ENCODE results near the gene GGACT.

Gene GGACT

DNA sequence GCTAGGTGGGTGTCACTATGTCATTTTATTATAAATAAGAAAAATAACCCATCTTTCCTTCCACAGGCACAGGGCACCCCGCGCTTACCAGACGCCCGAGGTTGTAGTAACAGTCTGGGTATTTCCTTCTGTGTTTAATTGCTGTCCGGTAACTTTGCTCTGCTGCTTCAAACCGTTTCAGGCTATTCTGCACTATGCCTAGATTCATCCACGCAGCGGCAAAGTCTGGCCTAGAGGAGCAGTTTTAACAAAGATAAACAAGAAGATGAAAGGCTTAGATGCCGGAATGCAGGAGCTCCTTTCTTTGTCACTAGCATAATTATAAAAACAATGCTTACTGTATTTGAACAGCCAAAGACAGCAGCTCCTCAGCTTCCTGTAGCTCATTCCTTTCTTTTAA lies 36.9 kb upstream of the GGACT start:
- TF ChIP-seq ZXDB (tag by site-specific recombination; IDR thresholded peaks at IDR 0.05): no peak
- no peak for TF ChIP-seq ZNF664 (tag by site-specific recombination; IDR thresholded peaks at IDR 0.05)
- TF ChIP-seq ZNF747 (tag by site-specific recombination; IDR thresholded peaks at IDR 0.05): no peak
- no peak for TF ChIP-seq ZNF473 (tag by site-specific recombination; IDR thresholded peaks at IDR 0.05)
- TF ChIP-seq, protein P1, sequence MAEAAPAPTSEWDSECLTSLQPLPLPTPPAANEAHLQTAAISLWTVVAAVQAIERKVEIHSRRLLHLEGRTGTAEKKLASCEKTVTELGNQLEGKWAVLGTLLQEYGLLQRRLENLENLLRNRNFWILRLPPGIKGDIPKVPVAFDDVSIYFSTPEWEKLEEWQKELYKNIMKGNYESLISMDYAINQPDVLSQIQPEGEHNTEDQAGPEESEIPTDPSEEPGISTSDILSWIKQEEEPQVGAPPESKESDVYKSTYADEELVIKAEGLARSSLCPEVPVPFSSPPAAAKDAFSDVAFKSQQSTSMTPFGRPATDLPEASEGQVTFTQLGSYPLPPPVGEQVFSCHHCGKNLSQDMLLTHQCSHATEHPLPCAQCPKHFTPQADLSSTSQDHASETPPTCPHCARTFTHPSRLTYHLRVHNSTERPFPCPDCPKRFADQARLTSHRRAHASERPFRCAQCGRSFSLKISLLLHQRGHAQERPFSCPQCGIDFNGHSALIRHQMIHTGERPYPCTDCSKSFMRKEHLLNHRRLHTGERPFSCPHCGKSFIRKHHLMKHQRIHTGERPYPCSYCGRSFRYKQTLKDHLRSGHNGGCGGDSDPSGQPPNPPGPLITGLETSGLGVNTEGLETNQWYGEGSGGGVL (tag by site-specific recombination; IDR thresholded peaks at IDR 0.05): no peak
- no peak for TF ChIP-seq ZNF654 (tag by site-specific recombination; IDR thresholded peaks at IDR 0.05; ENCODE audit: low read depth)
- no peak for TF ChIP-seq ZNF175 (tag by site-specific recombination; IDR thresholded peaks at IDR 0.05)
- no peak for TF ChIP-seq ZNF335 (tag by site-specific recombination; conservative IDR thresholded peaks at IDR 0.05)
- TF ChIP-seq, protein P2, sequence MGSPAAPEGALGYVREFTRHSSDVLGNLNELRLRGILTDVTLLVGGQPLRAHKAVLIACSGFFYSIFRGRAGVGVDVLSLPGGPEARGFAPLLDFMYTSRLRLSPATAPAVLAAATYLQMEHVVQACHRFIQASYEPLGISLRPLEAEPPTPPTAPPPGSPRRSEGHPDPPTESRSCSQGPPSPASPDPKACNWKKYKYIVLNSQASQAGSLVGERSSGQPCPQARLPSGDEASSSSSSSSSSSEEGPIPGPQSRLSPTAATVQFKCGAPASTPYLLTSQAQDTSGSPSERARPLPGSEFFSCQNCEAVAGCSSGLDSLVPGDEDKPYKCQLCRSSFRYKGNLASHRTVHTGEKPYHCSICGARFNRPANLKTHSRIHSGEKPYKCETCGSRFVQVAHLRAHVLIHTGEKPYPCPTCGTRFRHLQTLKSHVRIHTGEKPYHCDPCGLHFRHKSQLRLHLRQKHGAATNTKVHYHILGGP (tag by site-specific recombination; IDR thresholded peaks at IDR 0.05): no peak
- no peak for TF ChIP-seq ZNF529 (tag by site-specific recombination; IDR thresholded peaks at IDR 0.05; ENCODE audit: insufficient replicate concordance)
- ChIA-PET CTCF (interaction anchor here (0.6 kb wide), 1 partner anchor 20 kb away, joined by 4 read pairs; no protein-coding TSS in a partner anchor), POLR2A (no interaction called here)
- no peaks in the 10 kb centered on the region for H3K4me1 ChIP-seq (ENCODE audit: control insufficient read depth, insufficient read depth, low read length)
- no peak overlapping the region for H3K27ac ChIP-seq (ENCODE audit: extremely low read depth, low read depth, low read length)
- H3K4me3 ChIP-seq (ENCODE audit: low read depth, low read length): no peak overlapping the region
- H3K9me3 ChIP-seq (ENCODE audit: control insufficient read depth, insufficient read depth, low read depth, low read length): no peaks in the 10 kb centered on the region
- peaks cover 3 to 27% of the 10 kb centered on the region in 2 experiments; a peak in 2 of 3 replicates for H3K36me3 ChIP-seq (ENCODE audit: control insufficient read depth in 2 of 2, insufficient read depth in 1 of 2, low read length in 2 of 2)

- H3K27ac ChIP-seq (ENCODE audit: extremely low read depth, low read depth, low read length): no peak overlapping the region
- H3K4me1 ChIP-seq (ENCODE audit: control insufficient read depth, insufficient read depth, low read length): no peaks in the 10 kb centered on the region
- ChIA-PET POLR2A (no interaction called here), CTCF (interaction anchor here (1.4 kb wide), 1 partner anchor 32 kb away, joined by 4 read pairs; no protein-coding TSS in a partner anchor)
- no peaks in the 10 kb centered on the region for H3K9me3 ChIP-seq (ENCODE audit: control insufficient read depth, insufficient read depth, low read depth, low read length)
- no peak for TF ChIP-seq ZNF274 (IDR thresholded peaks at IDR 0.05; ENCODE audit: low read length)
- TF ChIP-seq ZNF274 (tag by site-specific recombination; IDR thresholded peaks at IDR 0.05; ENCODE audit: borderline replicate concordance): no peak
- TF ChIP-seq ZNF664 (tag by site-specific recombination; IDR thresholded peaks at IDR 0.05): no peak
- TF ChIP-seq, protein P3, sequence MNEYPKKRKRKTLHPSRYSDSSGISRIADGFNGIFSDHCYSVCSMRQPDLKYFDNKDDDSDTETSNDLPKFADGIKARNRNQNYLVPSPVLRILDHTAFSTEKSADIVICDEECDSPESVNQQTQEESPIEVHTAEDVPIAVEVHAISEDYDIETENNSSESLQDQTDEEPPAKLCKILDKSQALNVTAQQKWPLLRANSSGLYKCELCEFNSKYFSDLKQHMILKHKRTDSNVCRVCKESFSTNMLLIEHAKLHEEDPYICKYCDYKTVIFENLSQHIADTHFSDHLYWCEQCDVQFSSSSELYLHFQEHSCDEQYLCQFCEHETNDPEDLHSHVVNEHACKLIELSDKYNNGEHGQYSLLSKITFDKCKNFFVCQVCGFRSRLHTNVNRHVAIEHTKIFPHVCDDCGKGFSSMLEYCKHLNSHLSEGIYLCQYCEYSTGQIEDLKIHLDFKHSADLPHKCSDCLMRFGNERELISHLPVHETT (tag by site-specific recombination; IDR thresholded peaks at IDR 0.05): no peak
- TF ChIP-seq ZNF76 (tag by site-specific recombination; IDR thresholded peaks at IDR 0.05; ENCODE audit: borderline replicate concordance, low read depth): no peak
- no peak overlapping the region for H3K4me3 ChIP-seq (ENCODE audit: low read depth, low read length)
- peaks cover 0 to 7% of the 10 kb centered on the region in 2 experiments; a peak in 2 of 3 replicates for H3K36me3 ChIP-seq (ENCODE audit: control insufficient read depth in 2 of 2, insufficient read depth in 1 of 2, low read length in 2 of 2)
These were observed 32.2 kb upstream of the GGACT start for GRCh38 chr13:100620792-100621191.

GRCh38 chr13:100619940-100620339 lies 31.4 kb upstream of the GGACT start:
- H3K27ac ChIP-seq (ENCODE audit: extremely low read depth, low read depth, low read length): no peak overlapping the region
- H3K36me3 ChIP-seq (ENCODE audit: control insufficient read depth in 2 of 2, insufficient read depth in 1 of 2, low read length in 2 of 2): peaks cover 0 to 5% of the 10 kb centered on the region in 2 experiments; a peak in 2 of 3 replicates
- CTCF ChIA-PET: interaction anchor here (1.4 kb wide), 1 partner anchor 31 kb away, joined by 4 read pairs; no protein-coding TSS in a partner anchor
- TF ChIP-seq ZNF677 (tag by site-specific recombination; IDR thresholded peaks at IDR 0.05) (no peak), ZNF221 (tag by site-specific recombination; IDR thresholded peaks at IDR 0.05; ENCODE audit: borderline replicate concordance) (no peak), KLF8 (tag by site-specific recombination; IDR thresholded peaks at IDR 0.05) (no peak), ZNF747 (tag by site-specific recombination; IDR thresholded peaks at IDR 0.05) (no peak), FEZF1 (tag by site-specific recombination; IDR thresholded peaks at IDR 0.05) (no peak), ZNF692 (tag by site-specific recombination; IDR thresholded peaks at IDR 0.05) (no peak), ZNF530 (tag by site-specific recombination; IDR thresholded peaks at IDR 0.05; ENCODE audit: low read depth) (no peak), REPIN1 (tag by site-specific recombination; IDR thresholded peaks at IDR 0.05; ENCODE audit: low read depth) (no peak), MYNN (tag by site-specific recombination; IDR thresholded peaks at IDR 0.05; ENCODE audit: borderline replicate concordance) (no peak), ZSCAN16 (tag by site-specific recombination; IDR thresholded peaks at IDR 0.05) (no peak), ZFP69B (tag by site-specific recombination; IDR thresholded peaks at IDR 0.05) (no peak), SETDB1 (IDR thresholded peaks at IDR 0.05; ENCODE audit: insufficient read length, low read length) (no peak)
- TF ChIP-seq, protein P2 (tag by site-specific recombination; IDR thresholded peaks at IDR 0.05): no peak

More at GRCh38 chr13:100619940-100620339, 31.4 kb upstream of the GGACT start:
- Histone ChIP-seq H3K9me3 (ENCODE audit: control insufficient read depth, insufficient read depth, low read depth, low read length) (no peaks in the 10 kb centered on the region), H3K4me3 (ENCODE audit: low read depth, low read length) (no peak overlapping the region), H3K4me1 (ENCODE audit: control insufficient read depth, insufficient read depth, low read length) (no peaks in the 10 kb centered on the region)
- POLR2A ChIA-PET: no interaction called here
